ENCODE results near the gene TUBB1.

The TUBB1 gene

GRCh38 chr20:58987790-58988564, 31.3 kb upstream of the TUBB1 start:
- no peak overlapping the region for H3K27ac ChIP-seq
- no peak for DNase-seq
- in situ Hi-C loops (cut with HindIII; ENCODE audit: low pct_ligation_motif_present, low sequenced_read_pairs) = no loop called here
- TF ChIP-seq CTCF (IDR thresholded peaks at IDR 0.05; ENCODE audit: low read depth, low read length, missing control alignments) = no peak
- no peak overlapping the region for H3K4me3 ChIP-seq (ENCODE audit: low read depth, low read length)
- no peaks in the 10 kb centered on the region for H3K27me3 ChIP-seq (replicated peaks)
- H3K36me3 ChIP-seq (replicated peaks) = peaks cover 58% of the 10 kb centered on the region

DNA sequence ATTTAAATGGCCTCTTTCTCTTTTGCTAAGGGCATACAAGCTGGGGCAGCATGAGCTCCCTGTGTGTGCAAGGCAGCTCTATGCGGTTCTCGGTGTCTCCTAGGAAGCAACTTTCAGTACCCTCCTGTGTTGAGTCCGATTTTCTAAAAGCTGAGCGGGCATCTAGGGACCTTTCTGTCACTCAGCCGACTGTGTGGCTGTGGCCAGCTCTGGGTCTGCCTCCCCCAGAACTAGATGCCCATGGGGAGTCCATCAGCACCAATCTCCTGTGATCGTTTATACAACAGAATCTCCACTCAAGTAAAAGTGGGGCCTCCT, 30.7 kb upstream of the TUBB1 start:
- H3K36me3 ChIP-seq (replicated peaks) = peaks cover 64% of the 10 kb centered on the region
- H3K27ac ChIP-seq = no peak overlapping the region
- no peak for TF ChIP-seq CTCF (IDR thresholded peaks at IDR 0.05; ENCODE audit: low read depth, low read length, missing control alignments)
- H3K27me3 ChIP-seq (replicated peaks) = no peaks in the 10 kb centered on the region
- H3K4me3 ChIP-seq (ENCODE audit: low read depth, low read length) = no peak overlapping the region
- in situ Hi-C loops (cut with HindIII; ENCODE audit: low pct_ligation_motif_present, low sequenced_read_pairs) = no loop called here
- DNase-seq = no peak

DNA sequence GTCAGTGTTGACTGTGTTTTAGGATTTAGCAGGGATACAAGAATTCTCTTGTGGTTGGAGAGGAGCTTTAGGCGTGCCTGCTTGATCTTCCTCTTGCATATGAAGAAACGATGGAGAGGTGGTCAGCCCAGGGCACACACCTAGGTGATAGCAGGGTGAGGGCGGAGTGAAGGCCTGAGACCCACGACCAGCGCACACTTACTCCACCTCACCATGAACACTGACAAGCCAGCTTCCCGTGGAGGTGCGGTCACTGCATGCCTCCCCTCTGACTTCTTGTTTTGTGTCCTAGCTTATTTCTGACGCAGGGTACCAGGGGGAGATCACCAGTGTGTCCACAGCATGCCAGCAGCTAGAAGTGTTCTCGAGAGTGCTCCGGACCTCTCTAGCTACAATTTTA, 30.0 kb upstream of the TUBB1 start:
- no peak for TF ChIP-seq CTCF (IDR thresholded peaks at IDR 0.05; ENCODE audit: low read depth, low read length, missing control alignments)
- in situ Hi-C loops (cut with HindIII; ENCODE audit: low pct_ligation_motif_present, low sequenced_read_pairs) = no loop called here
- peaks cover 70% of the 10 kb centered on the region for H3K36me3 ChIP-seq (replicated peaks)
- H3K27ac ChIP-seq = no peak overlapping the region
- no peaks in the 10 kb centered on the region for H3K27me3 ChIP-seq (replicated peaks)
- no peak overlapping the region for H3K4me3 ChIP-seq (ENCODE audit: low read depth, low read length)
- DNase-seq = no peak

- peaks cover 85% of the 10 kb centered on the region for H3K36me3 ChIP-seq (replicated peaks)
These were observed 28.4 kb upstream of the TUBB1 start for GRCh38 chr20:58990651-58991445.

DNA sequence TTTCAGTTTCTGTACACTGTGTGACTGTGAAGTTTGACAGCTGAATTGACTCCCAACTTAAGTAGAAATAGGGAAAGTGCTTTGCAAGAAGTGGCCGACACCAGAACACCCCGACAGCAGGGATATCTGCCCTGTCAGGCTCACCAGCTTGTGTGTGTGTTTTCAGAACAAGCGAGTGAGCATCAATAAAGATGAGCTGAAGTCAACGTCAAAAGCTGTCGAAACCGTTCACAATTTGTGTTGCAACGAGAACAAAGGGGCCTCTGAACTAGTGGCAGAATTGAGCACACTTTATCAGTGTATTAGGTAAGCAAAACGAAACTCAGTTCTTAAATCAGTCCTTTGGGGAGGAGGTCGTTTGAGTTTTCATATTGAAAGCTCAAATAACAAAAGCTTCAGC, 27.5 kb upstream of the TUBB1 start:
- DNase-seq = no peak
- Histone ChIP-seq H3K27ac (no peak overlapping the region), H3K27me3 (replicated peaks) (no peaks in the 10 kb centered on the region), H3K4me3 (ENCODE audit: low read depth, low read length) (no peak overlapping the region), H3K36me3 (replicated peaks) (peaks cover 94% of the 10 kb centered on the region)
- in situ Hi-C loops (cut with HindIII; ENCODE audit: low pct_ligation_motif_present, low sequenced_read_pairs) = no loop called here
- TF ChIP-seq CTCF (IDR thresholded peaks at IDR 0.05; ENCODE audit: low read depth, low read length, missing control alignments) = no peak

More at GRCh38 chr20:58990651-58991445, 28.4 kb upstream of the TUBB1 start:
- in situ Hi-C loops (cut with HindIII; ENCODE audit: low pct_ligation_motif_present, low sequenced_read_pairs) = no loop called here
- H3K27me3 ChIP-seq (replicated peaks) = no peaks in the 10 kb centered on the region
- no peak for DNase-seq
- H3K27ac ChIP-seq = no peak overlapping the region
- H3K4me3 ChIP-seq (ENCODE audit: low read depth, low read length) = no peak overlapping the region
- TF ChIP-seq CTCF (IDR thresholded peaks at IDR 0.05; ENCODE audit: low read depth, low read length, missing control alignments) = no peak
